NCI-H1092 treated with DMSO at 0.1 percent for 48 hours (cell line): ENCODE measurements around the gene LDLR.
"Not testable (repeated sequence)": the region's sequence is repeated elsewhere in the genome, so short reads cannot be mapped to it uniquely, and the experiment has no call there.

Source experiments
- DNase-seq: peaks from one replicate; lab custom pipeline; 2025; lab: John Stamatoyannopoulos, UW

The LDLR gene

DNA sequence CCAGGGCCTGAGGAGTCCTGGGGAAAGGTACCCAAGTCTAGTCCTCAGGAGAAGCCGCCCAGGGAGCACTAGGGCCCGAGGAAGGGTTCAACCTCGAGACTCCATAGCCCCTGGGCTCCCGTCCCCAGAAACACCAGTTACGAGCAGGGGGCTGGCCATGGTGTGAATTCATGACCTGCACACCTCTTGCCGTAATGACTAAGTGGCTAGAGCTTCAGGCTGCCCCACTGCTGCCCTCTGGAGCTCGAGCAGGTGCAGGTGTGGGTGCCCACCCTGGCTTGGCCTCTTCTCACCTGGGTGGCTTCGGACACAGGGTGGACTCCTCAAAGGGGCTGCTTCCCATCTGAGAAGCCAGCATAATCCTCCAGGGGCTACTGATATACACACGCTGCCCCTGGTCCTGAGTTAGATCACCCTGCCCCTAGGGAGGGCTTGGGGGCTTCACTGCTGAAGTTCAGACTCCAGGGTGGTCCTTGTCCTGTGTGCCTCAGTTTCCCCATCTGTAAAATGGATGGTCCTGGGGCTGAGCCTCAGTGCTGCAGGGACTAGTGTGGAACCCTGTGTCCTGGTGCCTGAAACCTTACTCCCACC is 52.8 kb downstream of the LDLR start:
- DNase-seq = no peak

- peak; percentile 56 for DNase-seq
Measured at GRCh38 chr19:11142528-11143171, 53.4 kb downstream of the LDLR start.

DNA sequence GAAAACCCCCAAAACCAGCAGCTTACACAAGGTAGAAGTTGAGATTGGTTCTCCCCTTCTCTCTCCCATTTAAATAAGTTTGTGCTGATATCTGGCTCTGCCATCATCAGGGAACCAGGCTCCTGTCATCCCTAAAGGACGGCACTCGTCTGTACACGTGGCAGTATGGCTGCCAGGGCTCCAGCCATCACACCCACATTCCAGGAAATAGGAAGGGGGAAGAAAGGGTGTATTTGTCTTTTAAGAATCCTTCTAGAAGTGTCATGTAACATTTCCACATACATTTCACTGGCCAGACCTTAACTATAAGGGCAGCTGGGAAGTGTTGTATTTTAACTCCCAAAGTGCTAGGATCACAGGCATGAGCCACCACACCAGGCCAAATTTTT is 56.3 kb downstream of the LDLR start:
- DNase-seq = no peak

GRCh38 chr19:11148001-11148400 is 58.7 kb downstream of the LDLR start:
- no peak for DNase-seq

DNA sequence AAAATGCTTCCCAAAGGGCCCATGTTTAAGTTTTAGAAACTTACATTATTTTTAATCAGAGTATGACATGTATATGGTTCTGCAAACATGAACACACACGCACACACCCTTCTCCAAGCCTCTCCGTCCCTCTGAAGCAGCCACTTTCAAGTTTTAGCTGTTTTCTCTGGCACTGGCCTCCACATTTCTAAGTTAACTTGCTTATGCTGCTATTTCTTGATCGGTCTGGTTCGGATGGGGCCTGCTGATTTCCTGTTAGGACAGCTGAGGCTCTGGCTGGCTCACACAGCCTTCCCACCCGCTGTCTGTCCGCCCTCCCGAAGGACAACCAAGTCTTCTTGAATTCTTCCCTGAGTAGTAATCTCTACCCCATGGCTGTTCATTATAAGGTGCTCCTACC is 61.9 kb downstream of the LDLR start:
- DNase-seq = no peak

GRCh38 chr19:11152318-11153062 is 63.2 kb downstream of the LDLR start:
- no peak for DNase-seq

- no peak for DNase-seq
Measured at GRCh38 chr19:11154683-11155047, 65.4 kb downstream of the LDLR start.

- peak; percentile 99 for DNase-seq
Measured at GRCh38 chr19:11155373-11156120, 66.3 kb downstream of the LDLR start, which contains the start of gene SPC24. Gene SPC24 (minus strand): TSS chr19:11155782. CDS start chr19:11155776, 6 bp downstream.

DNA sequence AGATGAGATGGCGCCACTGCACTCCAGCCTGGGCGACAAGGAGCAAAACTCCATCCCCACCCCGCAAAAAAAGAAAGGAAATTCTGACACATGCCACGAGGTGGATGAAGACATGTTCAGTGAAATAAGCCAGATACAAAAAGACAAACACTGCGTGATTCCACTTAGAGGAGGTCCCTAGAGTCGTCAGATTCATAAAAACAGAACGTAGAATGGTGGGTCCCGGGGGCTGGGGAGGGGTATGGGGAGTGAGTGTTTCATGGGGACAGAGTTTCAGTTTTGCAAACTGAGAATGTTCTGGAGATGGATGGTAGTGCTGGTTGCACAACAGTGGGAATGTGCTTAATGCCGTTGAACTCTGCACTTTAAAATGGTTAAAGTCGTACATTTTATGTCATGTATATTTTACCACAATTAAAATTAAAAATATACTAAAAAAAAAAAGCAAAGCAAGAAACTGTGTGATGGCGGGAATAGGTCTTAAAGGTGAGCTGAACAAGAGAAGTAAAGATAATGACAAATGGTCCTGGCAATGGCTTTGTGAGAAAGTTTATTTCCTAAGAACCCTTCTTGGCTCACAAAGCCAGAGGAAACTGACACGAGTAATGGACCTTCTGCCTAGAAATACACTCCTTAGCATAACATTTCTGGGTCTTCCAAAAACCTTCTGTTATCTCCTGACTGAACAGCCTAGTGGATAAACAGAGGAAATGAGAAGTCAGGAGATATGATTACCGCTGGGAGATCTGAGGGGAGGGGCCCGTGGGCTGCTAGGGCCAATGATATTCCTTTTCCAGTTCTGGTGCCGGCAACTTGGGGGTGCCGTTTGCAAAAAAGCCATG is 70.6 kb downstream of the LDLR start:
- DNase-seq = no peak

DNA sequence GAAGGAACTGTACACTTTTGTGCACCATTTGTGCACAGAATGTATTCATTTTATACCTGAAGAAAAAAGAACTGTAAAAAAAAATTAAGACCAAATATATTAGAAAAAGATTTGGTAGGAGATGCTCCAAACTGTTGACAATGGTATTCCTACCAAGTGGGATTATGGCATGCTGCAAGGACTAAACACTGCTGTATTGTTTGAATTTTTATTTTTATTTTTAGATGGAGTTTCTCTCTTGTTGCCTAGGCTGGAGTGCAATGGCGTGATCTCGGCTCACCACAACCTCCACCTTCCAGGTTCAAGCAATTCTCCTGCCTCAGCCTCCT is 71.1 kb downstream of the LDLR start:
- DNase-seq = not testable (repeated sequence)

GRCh38 chr19:11164296-11164695 is 75.0 kb downstream of the LDLR start:
- no peak for DNase-seq

DNA sequence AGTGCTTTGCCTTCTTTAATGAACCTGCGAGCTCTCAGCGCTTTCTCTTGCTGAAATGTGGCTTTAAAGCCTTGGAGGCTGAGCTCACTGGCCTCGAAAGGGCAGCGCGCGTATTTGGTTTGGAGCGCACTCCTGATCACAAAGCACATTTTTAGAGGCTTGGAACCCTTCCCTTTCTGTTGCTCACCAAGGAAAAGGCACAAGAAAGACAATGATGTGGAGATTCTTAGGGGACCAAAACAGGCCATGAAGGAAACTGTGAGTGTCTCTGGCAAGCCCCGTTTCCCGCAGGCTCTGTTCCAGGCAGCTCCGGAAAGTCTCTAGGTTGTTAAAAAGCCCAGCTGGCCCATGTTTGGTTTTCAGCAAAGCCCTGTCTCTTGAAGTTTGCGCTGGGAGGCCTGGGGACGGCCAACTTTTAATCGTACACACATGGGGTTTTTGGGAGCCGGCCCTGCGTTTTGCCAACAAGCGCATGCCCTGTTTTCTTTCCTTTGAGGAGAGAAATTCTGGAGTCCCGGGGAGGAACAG is 75.7 kb downstream of the LDLR start:
- DNase-seq = no peak

DNA sequence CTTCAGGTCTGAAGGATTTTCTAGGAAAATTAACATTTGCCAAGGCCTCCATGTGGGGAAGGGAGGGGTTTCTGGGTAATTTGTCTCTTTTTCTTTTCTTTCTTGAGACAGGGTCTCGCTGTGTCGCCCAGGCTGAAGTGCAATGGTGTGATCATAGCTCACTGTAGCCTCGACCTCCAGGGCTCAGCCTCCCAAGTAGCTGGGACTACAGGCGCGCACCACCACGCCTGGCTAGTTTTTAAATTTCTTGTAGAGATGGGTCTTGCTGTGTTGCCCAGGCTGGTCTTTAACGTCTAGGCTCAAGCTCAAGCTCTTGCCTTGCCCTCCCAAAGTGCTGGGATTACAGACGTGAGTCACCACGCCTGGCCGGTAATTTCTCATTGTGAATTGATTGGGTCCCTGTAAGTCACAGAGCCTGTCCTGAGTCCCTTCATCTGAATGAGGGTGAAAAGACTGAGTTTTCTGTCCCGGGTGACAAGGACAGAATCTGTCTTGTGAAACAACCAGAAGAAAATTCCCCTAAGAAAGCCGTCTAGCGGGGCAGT is 76.3 kb downstream of the LDLR start:
- DNase-seq = no peak

- no peak for DNase-seq
Measured at GRCh38 chr19:11166281-11167142, 77.2 kb downstream of the LDLR start.

- DNase-seq = no peak
Measured at GRCh38 chr19:11168568-11168967, 79.3 kb downstream of the LDLR start.

GRCh38 chr19:11169896-11170678 is 80.8 kb downstream of the LDLR start:
- DNase-seq = no peak

DNA sequence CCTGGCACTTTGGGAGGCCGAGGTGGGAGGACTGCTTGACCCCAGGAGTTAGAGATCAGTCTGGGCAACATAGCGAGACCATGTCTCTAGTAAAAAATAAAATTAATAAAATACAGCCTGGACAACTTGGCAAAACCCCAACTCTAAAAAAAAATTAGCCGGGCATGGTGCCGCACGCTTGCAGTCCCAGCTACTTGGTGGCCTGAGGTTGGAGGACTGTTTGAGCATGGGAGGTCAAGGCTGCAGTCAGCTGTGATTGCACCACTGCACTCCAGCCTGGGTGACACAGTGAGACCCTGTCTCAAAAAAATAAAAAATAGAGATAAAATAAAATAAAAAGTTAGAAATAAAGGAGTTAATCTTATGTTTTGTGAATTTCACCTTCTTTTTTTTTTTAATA is 81.9 kb downstream of the LDLR start:
- DNase-seq = no peak

DNA sequence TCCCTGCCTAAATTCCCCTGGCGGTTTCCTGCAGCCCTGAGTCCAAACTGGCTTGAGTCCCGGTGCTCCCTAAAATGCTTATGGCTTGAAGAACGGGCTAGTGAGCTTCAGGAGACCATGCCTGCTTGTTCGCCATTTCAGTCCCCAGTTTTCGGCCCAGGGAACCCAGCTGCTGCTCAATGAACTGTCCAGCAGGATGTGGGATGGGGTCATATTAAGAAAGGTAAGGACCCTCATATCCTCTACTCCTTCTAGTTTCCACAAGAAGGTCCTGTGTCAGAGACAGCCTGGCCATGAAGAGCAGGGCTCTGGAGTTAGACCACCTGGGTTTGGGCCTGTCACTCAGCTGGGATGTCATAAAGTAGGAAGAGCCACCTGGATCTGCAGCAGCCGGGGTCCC is 83.3 kb downstream of the LDLR start:
- DNase-seq = no peak

GRCh38 chr19:11173516-11174155 is 84.4 kb downstream of the LDLR start:
- no peak for DNase-seq
